Sigmoid colon (tissue), 7 donors: ENCODE measurements around the gene KIAA1549. TPM values are rescaled to one million over a fixed set of nuclear protein-coding genes. Genes with fewer than 3 reads are reported as not detected.

Experiments used
- DNase-seq: peaks from one replicate; pipeline ENCODE4 v3.0.0-alpha.2; 2019
- H3K27ac ChIP-seq, 4 donors: fragments of 200-600 bp; sonication (generic); one replicate each; pipeline ENCODE4 v1.5.1; 2016 to 2019; ENCODE audit warnings: mild to moderate bottlenecking in 1 of 4
- H3K27me3 ChIP-seq, 3 donors: fragments of 200-600 bp; sonication (generic); one replicate each; pipeline ENCODE4 v1.5.1; 2019; ENCODE audit warnings: mild to moderate bottlenecking in 1 of 3
- H3K36me3 ChIP-seq, 4 donors: fragments of 200-600 bp; sonication (generic); one replicate each; pipeline ENCODE4 v1.5.1; 2016 to 2019
- H3K4me1 ChIP-seq, 4 donors: fragments of 200-600 bp; sonication (generic); one replicate each; pipeline ENCODE4 v1.5.1; 2017 to 2019
- H3K4me3 ChIP-seq, 4 donors: fragments of 200-600 bp; sonication (generic); one replicate each; pipeline ENCODE4 v1.5.1; 2017 to 2019; ENCODE audit warnings: mild to moderate bottlenecking in 2 of 4, moderate library complexity in 1 of 4
- H3K9me3 ChIP-seq, 4 donors: fragments of 200-600 bp in 3 of 4; sonication (generic) in 3 of 4; one replicate each; pipeline versions ENCODE4 v1.5.1 to v1.6.1; 2013 to 2019
- EP300 ChIP-seq, 4 donors: sonication (generic); formaldehyde crosslinking; IDR thresholded peaks; one replicate each; pipeline ENCODE4 v1.6.1; 2017; ENCODE audit warnings: antibody characterized with exemption in 4 of 4
- POLR2A ChIP-seq, 2 donors: fragments of 450-650 bp; IDR thresholded peaks; one replicate each; pipeline ENCODE4 v1.6.1; 2016; ENCODE audit warnings: antibody characterized with exemption in 2 of 2, mild to moderate bottlenecking in 2 of 2, moderate library complexity in 2 of 2
- POLR2AphosphoS5 ChIP-seq, 4 donors: sonication (generic); formaldehyde crosslinking; IDR thresholded peaks; one replicate each; pipeline ENCODE4 v1.6.1; 2017; ENCODE audit warnings: antibody characterized with exemption in 4 of 4
- WGBS, 2 donors: extraction: QIAGEN DNeasy Blood & Tissue Kit; methylation state at CpG; one replicate each; pipeline ENCODE4 v1.1.7; 2013; 5-methylcytosine and 5-hydroxymethylcytosine counted together
- intact Hi-C: fragments of 100-400 bp; cut with DNase I; formaldehyde crosslinking; loops from one replicate; pipeline ENCODE4 v1.15.1; 2023
- polyA plus RNA-seq, 3 donors: library from polyadenylated mRNA; stranded (reverse); fragments of 200-250 nt; gene quantifications; one replicate each; pipeline ENCODE4 v1.2.3, GENCODE V29; 2013
- total RNA-seq, 4 donors: library from RNA; depleted of rRNA; stranded (reverse); fragments of >200 nt; gene quantifications; one replicate each; pipeline ENCODE4 v1.1.0, GENCODE V29; 2016
- TF ChIP-seq, protein P1 (sequence below), 4 experiments: fragments of 450-650 bp in 3 of 4; fragments of 200-600 bp in 1 of 4; IDR thresholded peaks; one replicate each; pipeline ENCODE4 v1.5.1; 2016 to 2019; ENCODE audit warnings: antibody characterized with exemption in 4 of 4, mild to moderate bottlenecking in 3 of 4, moderate library complexity in 2 of 4
- donor health status: healthy with polysubstance abuse.
- donor health status: Bipolar disorder and iron deficiency.
- donor health status: healthy.

The KIAA1549 gene
- total and polyA plus RNA-seq, 7 donors, result under 0.01 to 3.0 (median 1.1) TPM

DNA sequence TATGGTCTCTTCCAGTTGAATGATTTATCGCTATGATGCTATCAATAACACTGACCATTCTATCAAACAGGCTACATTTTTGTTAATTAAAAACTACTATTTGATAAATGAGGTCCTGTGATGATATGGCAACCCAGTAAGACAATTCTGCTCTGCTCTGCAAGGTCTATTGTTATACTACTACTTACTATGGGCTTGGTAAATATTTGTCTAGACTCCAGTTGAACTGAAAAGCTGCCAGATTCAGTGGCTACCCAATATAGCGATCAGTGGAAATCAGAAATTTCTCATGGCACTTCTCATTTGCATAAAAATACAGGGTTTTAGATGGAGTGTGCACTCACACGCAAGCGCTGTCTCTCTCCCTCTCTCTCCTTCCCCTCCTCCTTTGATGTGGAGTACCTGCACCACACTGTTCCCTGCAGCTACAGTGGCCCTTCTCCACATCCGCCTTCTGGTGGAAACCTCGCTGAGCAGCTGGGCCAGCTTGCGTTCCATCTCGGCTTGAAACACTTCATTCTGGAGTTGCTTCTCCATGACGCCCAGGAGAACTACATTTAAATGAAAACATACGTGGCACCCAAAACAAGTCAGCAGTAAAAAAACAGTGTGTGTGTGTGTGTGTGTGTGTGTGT is 77.9 kb downstream of the KIAA1549 start:
- Histone ChIP-seq H3K4me3 (no peak overlapping the region), H3K27ac (no peak overlapping the region), H3K27me3 (no peaks in the 10 kb centered on the region), H3K36me3 (no peaks in the 10 kb centered on the region), H3K4me1 (no peaks in the 10 kb centered on the region), H3K9me3 (no peaks in the 10 kb centered on the region)
- intact Hi-C loops, result no loop called here
- DNase-seq, result no peak
- no peak for TF ChIP-seq POLR2AphosphoS5 (IDR thresholded peaks at IDR 0.05)
- no peak for TF ChIP-seq EP300 (IDR thresholded peaks at IDR 0.05)
- TF ChIP-seq POLR2A (IDR thresholded peaks at IDR 0.05), result no peak
- TF ChIP-seq, protein P1, sequence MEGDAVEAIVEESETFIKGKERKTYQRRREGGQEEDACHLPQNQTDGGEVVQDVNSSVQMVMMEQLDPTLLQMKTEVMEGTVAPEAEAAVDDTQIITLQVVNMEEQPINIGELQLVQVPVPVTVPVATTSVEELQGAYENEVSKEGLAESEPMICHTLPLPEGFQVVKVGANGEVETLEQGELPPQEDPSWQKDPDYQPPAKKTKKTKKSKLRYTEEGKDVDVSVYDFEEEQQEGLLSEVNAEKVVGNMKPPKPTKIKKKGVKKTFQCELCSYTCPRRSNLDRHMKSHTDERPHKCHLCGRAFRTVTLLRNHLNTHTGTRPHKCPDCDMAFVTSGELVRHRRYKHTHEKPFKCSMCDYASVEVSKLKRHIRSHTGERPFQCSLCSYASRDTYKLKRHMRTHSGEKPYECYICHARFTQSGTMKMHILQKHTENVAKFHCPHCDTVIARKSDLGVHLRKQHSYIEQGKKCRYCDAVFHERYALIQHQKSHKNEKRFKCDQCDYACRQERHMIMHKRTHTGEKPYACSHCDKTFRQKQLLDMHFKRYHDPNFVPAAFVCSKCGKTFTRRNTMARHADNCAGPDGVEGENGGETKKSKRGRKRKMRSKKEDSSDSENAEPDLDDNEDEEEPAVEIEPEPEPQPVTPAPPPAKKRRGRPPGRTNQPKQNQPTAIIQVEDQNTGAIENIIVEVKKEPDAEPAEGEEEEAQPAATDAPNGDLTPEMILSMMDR (IDR thresholded peaks at IDR 0.05), result no peak
- 77 to 89% methylated on average over 10 of the region's 10 CpGs for WGBS, 2 donors

GRCh38 chr7:138902161-138902560 is 79.0 kb downstream of the KIAA1549 start:
- TF ChIP-seq POLR2AphosphoS5 (IDR thresholded peaks at IDR 0.05), result no peak
- no peak for TF ChIP-seq POLR2A (IDR thresholded peaks at IDR 0.05)
- TF ChIP-seq EP300 (IDR thresholded peaks at IDR 0.05), result no peak
- TF ChIP-seq, protein P1 (IDR thresholded peaks at IDR 0.05), result no peak
- 82 to 91% methylated on average over 3 of the region's 3 CpGs for WGBS, 2 donors
- H3K9me3 ChIP-seq, result no peaks in the 10 kb centered on the region
- H3K4me1 ChIP-seq, result no peaks in the 10 kb centered on the region
- intact Hi-C loops, result no loop called here
- no peak overlapping the region for H3K4me3 ChIP-seq
- H3K36me3 ChIP-seq, result peaks cover 0 to 4% (median 0%) of the 10 kb centered on the region in 4 donors
- H3K27ac ChIP-seq, result no peak overlapping the region
- DNase-seq, result no peak
- no peaks in the 10 kb centered on the region for H3K27me3 ChIP-seq

DNA sequence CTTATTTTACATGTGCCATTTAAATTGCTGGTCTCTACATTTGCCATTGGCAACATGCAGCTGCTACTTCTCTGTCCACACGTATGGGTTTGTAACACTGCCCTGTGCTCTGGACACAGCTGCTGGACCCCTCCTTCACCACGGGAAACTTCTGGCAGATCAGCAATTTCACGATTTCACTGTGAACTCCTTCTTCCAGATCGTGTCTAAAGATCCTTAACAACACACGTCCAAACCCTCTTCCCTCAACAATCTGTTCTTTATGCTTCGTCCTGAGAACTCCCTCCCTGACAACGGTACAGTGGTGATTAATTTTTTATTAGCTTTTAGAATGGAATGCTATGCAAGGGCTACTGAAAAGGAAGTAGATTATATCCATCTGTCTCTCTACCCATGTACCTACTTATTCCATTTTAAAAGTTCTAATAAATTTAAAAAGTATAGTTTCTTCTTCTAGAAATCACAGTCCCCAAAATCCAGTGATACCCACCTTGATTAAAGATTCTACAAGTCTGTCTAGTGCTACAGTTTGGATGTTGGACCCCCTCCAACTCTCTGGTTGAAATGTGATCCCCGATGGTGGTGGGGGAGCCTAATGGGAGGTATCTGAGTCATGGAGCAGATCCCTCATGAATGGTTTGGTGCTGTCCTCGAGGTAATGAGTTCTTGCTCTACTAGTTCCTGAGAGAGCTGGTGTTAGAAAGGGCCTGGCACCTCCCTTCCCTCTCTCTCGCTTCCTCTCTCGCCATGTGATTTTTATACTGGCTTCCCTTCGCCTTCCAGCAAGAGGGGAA is 81.0 kb downstream of the KIAA1549 start:
- Histone ChIP-seq H3K4me3 (no peak overlapping the region), H3K36me3 (peaks cover 0 to 5% (median 0%) of the 10 kb centered on the region in 4 donors), H3K4me1 (no peaks in the 10 kb centered on the region), H3K9me3 (no peaks in the 10 kb centered on the region), H3K27me3 (no peaks in the 10 kb centered on the region), H3K27ac (no peak overlapping the region)
- TF ChIP-seq POLR2A (IDR thresholded peaks at IDR 0.05) (no peak), EP300 (IDR thresholded peaks at IDR 0.05) (no peak), POLR2AphosphoS5 (IDR thresholded peaks at IDR 0.05) (no peak)
- TF ChIP-seq, protein P1 (IDR thresholded peaks at IDR 0.05), result no peak
- WGBS, 2 donors, result 77 to 84% methylated on average over 12 of the region's 12 CpGs
- DNase-seq, result no peak
- intact Hi-C loops, result no loop called here

- H3K4me3 ChIP-seq, result no peak overlapping the region
- no peaks in the 10 kb centered on the region for H3K9me3 ChIP-seq
- H3K36me3 ChIP-seq, result peaks cover 0 to 5% (median 0%) of the 10 kb centered on the region in 4 donors
- H3K4me1 ChIP-seq, result no peaks in the 10 kb centered on the region
- H3K27ac ChIP-seq, result no peak overlapping the region
- intact Hi-C loops, result no loop called here
- no peaks in the 10 kb centered on the region for H3K27me3 ChIP-seq
- WGBS, 2 donors, result 88 to 91% methylated on average over 8 of the region's 8 CpGs
- no peak for DNase-seq
- TF ChIP-seq EP300 (IDR thresholded peaks at IDR 0.05) (no peak), POLR2AphosphoS5 (IDR thresholded peaks at IDR 0.05) (no peak), POLR2A (IDR thresholded peaks at IDR 0.05) (no peak)
- TF ChIP-seq, protein P1 (IDR thresholded peaks at IDR 0.05), result no peak
These were observed 82.4 kb downstream of the KIAA1549 start for GRCh38 chr7:138898802-138899201.
